SK-N-SH treated with all-trans-retinoic acid at 6 μM for 48 hours (cell line): Measurements from ENCODE around the gene INSIG2.
A peak's percentile ranks its signal among the peaks of the same experiment; 100 is the strongest.

Experiments used
- ATAC-seq: fragments of 200-7000 bp; cut with Tn5 transposase; 3 replicates; pipeline ENCODE4 v1.9.1; 2020; ENCODE audit warnings: mild to moderate bottlenecking, moderate library complexity
- ARNTL ChIP-seq: fragments of 450-650 bp; formaldehyde crosslinking; IDR thresholded peaks from 2 replicates; pipeline ENCODE4 v1.5.0; 2020; ENCODE audit warnings: low read depth, mild to moderate bottlenecking, moderate library complexity, borderline replicate concordance
- BACH2 ChIP-seq: fragments of 250-450 bp; sonication (Bioruptor Pico); IDR thresholded peaks from 2 replicates; pipeline ENCODE4 v1.9.0; 2021; ENCODE audit warnings: mild to moderate bottlenecking, borderline replicate concordance
- CSDC2 ChIP-seq: fragments of 250-450 bp; sonication (Bioruptor Pico); IDR thresholded peaks from 2 replicates; pipeline ENCODE4 v1.5.0; 2020; ENCODE audit warnings: mild to moderate bottlenecking, moderate library complexity
- ESRRG ChIP-seq: fragments of 250-450 bp; sonication (Bioruptor Pico); IDR thresholded peaks from 2 replicates; pipeline ENCODE4 v1.6.1; 2021; ENCODE audit warnings: mild to moderate bottlenecking
- GLIS3 ChIP-seq: fragments of 250-450 bp; sonication (Bioruptor Pico); IDR thresholded peaks from 2 replicates; pipeline ENCODE4 v1.5.0; 2020; ENCODE audit warnings: mild to moderate bottlenecking, moderate library complexity
- ISL1 ChIP-seq: fragments of 250-450 bp; sonication (Bioruptor Pico); IDR thresholded peaks from 2 replicates; pipeline ENCODE4 v2.1.2; 2022; ENCODE audit warnings: mild to moderate bottlenecking, moderate library complexity
- OSR1 ChIP-seq: fragments of 250-450 bp; sonication (Bioruptor Pico); IDR thresholded peaks from 2 replicates; pipeline ENCODE4 v1.8.0; 2022; ENCODE audit warnings: moderate library complexity, mild to moderate bottlenecking, inconsistent platforms
- PPARA ChIP-seq: fragments of 250-450 bp; sonication (Bioruptor Pico); IDR thresholded peaks from 2 replicates; pipeline ENCODE4 v1.5.0; 2020; ENCODE audit warnings: mild to moderate bottlenecking, borderline replicate concordance
- SNAI2 ChIP-seq: fragments of 250-450 bp; sonication (Bioruptor Pico); IDR thresholded peaks from 2 replicates; pipeline ENCODE4 v1.5.0; 2020; ENCODE audit warnings: mild to moderate bottlenecking, moderate library complexity
- TCF4 ChIP-seq: fragments of 250-450 bp; sonication (Bioruptor Pico); IDR thresholded peaks from 2 replicates; pipeline ENCODE4 v1.8.0; 2021; ENCODE audit warnings: mild to moderate bottlenecking, moderate library complexity, borderline replicate concordance
- ZC3H10 ChIP-seq: fragments of 250-450 bp; sonication (Bioruptor Pico); IDR thresholded peaks from 2 replicates; pipeline ENCODE4 v1.5.1; 2021; ENCODE audit warnings: mild to moderate bottlenecking, moderate library complexity
- ZFP3 ChIP-seq: fragments of 250-450 bp; sonication (Bioruptor Pico); IDR thresholded peaks from 2 replicates; pipeline ENCODE4 v1.5.0; 2020; ENCODE audit warnings: mild to moderate bottlenecking, moderate library complexity
- ZFP30 ChIP-seq: fragments of 450-650 bp; formaldehyde crosslinking; IDR thresholded peaks from 2 replicates; pipeline ENCODE4 v1.5.0; 2022; ENCODE audit warnings: mild to moderate bottlenecking, moderate library complexity
- ZNF565 ChIP-seq: fragments of 450-650 bp; formaldehyde crosslinking; conservative IDR thresholded peaks from 2 replicates; pipeline ENCODE4 v1.5.0; 2020; ENCODE audit warnings: low read depth, mild to moderate bottlenecking, moderate library complexity
- ZNF70 ChIP-seq: fragments of 450-650 bp; formaldehyde crosslinking; IDR thresholded peaks from 2 replicates; pipeline ENCODE4 v1.5.0; 2020; ENCODE audit warnings: mild to moderate bottlenecking, moderate library complexity
- ZNF8 ChIP-seq: fragments of 450-650 bp; formaldehyde crosslinking; IDR thresholded peaks from 2 replicates; pipeline ENCODE4 v1.5.0; 2020; ENCODE audit warnings: mild to moderate bottlenecking, moderate library complexity
- TF ChIP-seq, protein P1 (sequence below): fragments of 250-450 bp; sonication (Bioruptor Pico); IDR thresholded peaks from 2 replicates; pipeline ENCODE4 v1.5.1; 2021; ENCODE audit warnings: mild to moderate bottlenecking, moderate library complexity
- TF ChIP-seq, protein P2 (sequence below): fragments of 250-450 bp; sonication (Bioruptor Pico); IDR thresholded peaks from 2 replicates; pipeline ENCODE4 v1.8.0; 2021; ENCODE audit warnings: low read depth, mild to moderate bottlenecking, moderate library complexity, borderline replicate concordance
- TF ChIP-seq, protein P3 (sequence below): fragments of 250-450 bp; sonication (Bioruptor Pico); IDR thresholded peaks from 2 replicates; pipeline ENCODE4 v1.5.0; 2020; ENCODE audit warnings: mild to moderate bottlenecking, moderate library complexity
- TF ChIP-seq, protein P4 (sequence below): fragments of 250-450 bp; sonication (Bioruptor Pico); IDR thresholded peaks from 2 replicates; pipeline ENCODE4 v1.5.1; 2020; ENCODE audit warnings: low read depth, mild to moderate bottlenecking, moderate library complexity
- TF ChIP-seq, protein P5 (sequence below): fragments of 250-450 bp; sonication (Bioruptor Pico); IDR thresholded peaks from 2 replicates; pipeline ENCODE4 v1.8.0; 2020; ENCODE audit warnings: mild to moderate bottlenecking, moderate library complexity, borderline replicate concordance

The INSIG2 gene

DNA sequence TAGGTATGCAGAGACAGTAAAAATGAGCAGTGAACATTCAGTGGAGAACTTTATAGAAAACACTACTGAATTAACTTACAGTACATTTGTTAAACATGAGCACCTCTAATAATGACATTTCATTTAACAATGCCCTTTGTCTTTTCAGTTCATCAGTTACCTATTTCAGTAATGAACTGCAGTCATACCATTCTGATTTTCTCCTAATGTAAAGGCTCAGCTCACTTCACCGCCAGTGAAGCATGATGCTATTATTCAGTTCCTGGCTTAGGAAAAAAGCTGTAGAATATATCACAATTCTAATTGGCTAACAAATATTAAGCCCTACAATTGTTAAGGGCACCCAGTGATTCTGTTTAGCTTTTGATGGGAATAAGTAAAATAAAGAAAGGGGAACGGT lies 37.3 kb upstream of the INSIG2 start:
- ATAC-seq, result no peak
- TF ChIP-seq PPARA (CRISPR knock-in tag), result no peak
- TF ChIP-seq ESRRG, result no peak
- no peak for TF ChIP-seq SNAI2 (CRISPR knock-in tag)
- TF ChIP-seq ZNF565 (CRISPR knock-in tag), result no peak
- TF ChIP-seq OSR1, result no peak
- TF ChIP-seq ZFP3 (CRISPR knock-in tag), result no peak
- TF ChIP-seq ZC3H10 (CRISPR knock-in tag), result no peak
- TF ChIP-seq, all 23 proteins: peak for 0

DNA sequence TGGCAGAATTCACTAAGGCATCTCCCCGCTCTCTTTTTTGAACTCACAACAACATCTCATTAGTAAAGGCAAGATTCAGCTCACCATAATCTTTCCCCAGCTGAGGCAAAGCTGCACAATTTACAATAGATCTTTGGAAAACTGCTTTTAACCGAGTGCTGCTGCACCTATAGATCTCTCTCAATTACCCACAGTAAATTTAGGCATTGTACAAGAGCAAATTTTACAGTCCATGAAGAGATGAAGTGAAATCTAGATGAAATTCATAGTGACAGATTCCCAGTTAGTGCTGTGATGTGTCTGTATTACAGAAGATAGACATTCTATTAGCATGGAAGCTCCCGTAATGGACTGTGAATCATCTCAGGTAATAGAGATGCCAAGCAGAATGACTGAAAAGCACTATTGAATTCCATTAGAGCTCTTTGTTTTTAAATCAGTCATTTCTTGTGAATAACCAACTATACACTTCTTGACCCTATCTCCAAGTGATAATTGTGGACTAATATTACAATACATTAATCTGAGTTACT lies 36.4 kb upstream of the INSIG2 start:
- TF ChIP-seq ZNF8 (CRISPR knock-in tag), result no peak
- TF ChIP-seq ISL1, result peak; percentile 49
- TF ChIP-seq ARNTL, result no peak
- no peak for TF ChIP-seq TCF4 (CRISPR knock-in tag)
- TF ChIP-seq, protein P1, sequence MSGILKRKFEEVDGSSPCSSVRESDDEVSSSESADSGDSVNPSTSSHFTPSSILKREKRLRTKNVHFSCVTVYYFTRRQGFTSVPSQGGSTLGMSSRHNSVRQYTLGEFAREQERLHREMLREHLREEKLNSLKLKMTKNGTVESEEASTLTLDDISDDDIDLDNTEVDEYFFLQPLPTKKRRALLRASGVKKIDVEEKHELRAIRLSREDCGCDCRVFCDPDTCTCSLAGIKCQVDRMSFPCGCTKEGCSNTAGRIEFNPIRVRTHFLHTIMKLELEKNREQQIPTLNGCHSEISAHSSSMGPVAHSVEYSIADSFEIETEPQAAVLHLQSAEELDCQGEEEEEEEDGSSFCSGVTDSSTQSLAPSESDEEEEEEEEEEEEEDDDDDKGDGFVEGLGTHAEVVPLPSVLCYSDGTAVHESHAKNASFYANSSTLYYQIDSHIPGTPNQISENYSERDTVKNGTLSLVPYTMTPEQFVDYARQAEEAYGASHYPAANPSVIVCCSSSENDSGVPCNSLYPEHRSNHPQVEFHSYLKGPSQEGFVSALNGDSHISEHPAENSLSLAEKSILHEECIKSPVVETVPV, result no peak
- ATAC-seq, result no peak

DNA sequence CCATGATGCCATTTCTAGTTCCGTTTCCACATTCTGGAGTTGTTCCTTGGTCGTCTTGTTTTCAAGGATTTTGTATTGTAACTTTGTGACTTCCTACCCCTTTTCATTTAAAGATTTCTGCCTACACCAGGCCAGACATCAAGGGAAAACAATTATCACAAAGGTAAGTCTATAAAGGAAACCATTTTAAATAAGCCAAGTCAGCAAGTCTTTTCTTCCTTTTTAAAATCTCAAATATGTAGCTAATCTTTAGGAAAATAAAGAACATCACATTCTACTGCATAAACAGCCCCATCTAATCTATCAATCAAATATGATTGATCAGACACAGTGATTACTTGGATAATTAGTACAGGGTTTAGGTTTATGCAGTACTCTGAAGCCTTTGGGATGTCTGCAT lies 35.8 kb upstream of the INSIG2 start:
- ATAC-seq, result no peak
- TF ChIP-seq CSDC2, result no peak
- TF ChIP-seq OSR1, result no peak
- TF ChIP-seq, protein P2, sequence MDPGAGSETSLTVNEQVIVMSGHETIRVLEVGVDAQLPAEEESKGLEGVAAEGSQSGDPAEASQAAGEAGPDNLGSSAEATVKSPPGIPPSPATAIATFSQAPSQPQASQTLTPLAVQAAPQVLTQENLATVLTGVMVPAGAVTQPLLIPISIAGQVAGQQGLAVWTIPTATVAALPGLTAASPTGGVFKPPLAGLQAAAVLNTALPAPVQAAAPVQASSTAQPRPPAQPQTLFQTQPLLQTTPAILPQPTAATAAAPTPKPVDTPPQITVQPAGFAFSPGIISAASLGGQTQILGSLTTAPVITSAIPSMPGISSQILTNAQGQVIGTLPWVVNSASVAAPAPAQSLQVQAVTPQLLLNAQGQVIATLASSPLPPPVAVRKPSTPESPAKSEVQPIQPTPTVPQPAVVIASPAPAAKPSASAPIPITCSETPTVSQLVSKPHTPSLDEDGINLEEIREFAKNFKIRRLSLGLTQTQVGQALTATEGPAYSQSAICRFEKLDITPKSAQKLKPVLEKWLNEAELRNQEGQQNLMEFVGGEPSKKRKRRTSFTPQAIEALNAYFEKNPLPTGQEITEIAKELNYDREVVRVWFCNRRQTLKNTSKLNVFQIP, result no peak
- TF ChIP-seq, all 23 proteins: peak for 0

DNA sequence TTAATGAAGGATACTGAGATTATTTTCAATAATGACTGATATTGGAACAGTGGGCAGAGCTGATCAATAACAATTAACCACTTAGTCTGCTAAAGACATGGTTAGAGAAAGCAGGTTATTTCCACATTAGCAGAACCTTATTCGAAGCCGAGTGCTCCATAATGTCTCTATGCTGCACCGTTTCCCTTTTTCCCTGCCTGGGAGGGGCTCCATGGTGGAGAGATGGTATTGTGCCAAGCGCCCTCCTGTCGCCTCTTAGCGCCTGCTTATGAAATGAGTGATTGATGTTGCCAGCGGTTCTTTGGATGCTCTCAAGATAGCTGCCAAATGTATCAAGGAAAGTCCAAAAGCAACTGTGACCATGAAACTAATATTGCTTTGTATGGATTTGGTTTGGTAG lies 34.6 kb upstream of the INSIG2 start:
- no peak for ATAC-seq
- TF ChIP-seq GLIS3 (CRISPR knock-in tag) (no peak), TCF4 (CRISPR knock-in tag) (no peak), ZFP30 (CRISPR knock-in tag) (no peak), ZNF70 (CRISPR knock-in tag) (no peak), ESRRG (no peak), OSR1 (no peak), SNAI2 (CRISPR knock-in tag) (no peak), ZFP3 (CRISPR knock-in tag) (no peak), CSDC2 (no peak), ZNF8 (CRISPR knock-in tag) (no peak), ARNTL (no peak), BACH2 (CRISPR knock-in tag) (no peak), PPARA (CRISPR knock-in tag) (no peak), ZC3H10 (CRISPR knock-in tag) (no peak), ISL1 (no peak)
- TF ChIP-seq, protein P2, result no peak
- TF ChIP-seq, protein P3, sequence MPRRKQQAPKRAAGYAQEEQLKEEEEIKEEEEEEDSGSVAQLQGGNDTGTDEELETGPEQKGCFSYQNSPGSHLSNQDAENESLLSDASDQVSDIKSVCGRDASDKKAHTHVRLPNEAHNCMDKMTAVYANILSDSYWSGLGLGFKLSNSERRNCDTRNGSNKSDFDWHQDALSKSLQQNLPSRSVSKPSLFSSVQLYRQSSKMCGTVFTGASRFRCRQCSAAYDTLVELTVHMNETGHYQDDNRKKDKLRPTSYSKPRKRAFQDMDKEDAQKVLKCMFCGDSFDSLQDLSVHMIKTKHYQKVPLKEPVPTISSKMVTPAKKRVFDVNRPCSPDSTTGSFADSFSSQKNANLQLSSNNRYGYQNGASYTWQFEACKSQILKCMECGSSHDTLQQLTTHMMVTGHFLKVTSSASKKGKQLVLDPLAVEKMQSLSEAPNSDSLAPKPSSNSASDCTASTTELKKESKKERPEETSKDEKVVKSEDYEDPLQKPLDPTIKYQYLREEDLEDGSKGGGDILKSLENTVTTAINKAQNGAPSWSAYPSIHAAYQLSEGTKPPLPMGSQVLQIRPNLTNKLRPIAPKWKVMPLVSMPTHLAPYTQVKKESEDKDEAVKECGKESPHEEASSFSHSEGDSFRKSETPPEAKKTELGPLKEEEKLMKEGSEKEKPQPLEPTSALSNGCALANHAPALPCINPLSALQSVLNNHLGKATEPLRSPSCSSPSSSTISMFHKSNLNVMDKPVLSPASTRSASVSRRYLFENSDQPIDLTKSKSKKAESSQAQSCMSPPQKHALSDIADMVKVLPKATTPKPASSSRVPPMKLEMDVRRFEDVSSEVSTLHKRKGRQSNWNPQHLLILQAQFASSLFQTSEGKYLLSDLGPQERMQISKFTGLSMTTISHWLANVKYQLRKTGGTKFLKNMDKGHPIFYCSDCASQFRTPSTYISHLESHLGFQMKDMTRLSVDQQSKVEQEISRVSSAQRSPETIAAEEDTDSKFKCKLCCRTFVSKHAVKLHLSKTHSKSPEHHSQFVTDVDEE (CRISPR knock-in tag), result no peak
- TF ChIP-seq, protein P4, sequence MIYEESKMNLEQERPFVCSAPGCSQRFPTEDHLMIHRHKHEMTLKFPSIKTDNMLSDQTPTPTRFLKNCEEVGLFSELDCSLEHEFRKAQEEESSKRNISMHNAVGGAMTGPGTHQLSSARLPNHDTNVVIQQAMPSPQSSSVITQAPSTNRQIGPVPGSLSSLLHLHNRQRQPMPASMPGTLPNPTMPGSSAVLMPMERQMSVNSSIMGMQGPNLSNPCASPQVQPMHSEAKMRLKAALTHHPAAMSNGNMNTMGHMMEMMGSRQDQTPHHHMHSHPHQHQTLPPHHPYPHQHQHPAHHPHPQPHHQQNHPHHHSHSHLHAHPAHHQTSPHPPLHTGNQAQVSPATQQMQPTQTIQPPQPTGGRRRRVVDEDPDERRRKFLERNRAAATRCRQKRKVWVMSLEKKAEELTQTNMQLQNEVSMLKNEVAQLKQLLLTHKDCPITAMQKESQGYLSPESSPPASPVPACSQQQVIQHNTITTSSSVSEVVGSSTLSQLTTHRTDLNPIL (CRISPR knock-in tag), result no peak
- TF ChIP-seq, protein P5, sequence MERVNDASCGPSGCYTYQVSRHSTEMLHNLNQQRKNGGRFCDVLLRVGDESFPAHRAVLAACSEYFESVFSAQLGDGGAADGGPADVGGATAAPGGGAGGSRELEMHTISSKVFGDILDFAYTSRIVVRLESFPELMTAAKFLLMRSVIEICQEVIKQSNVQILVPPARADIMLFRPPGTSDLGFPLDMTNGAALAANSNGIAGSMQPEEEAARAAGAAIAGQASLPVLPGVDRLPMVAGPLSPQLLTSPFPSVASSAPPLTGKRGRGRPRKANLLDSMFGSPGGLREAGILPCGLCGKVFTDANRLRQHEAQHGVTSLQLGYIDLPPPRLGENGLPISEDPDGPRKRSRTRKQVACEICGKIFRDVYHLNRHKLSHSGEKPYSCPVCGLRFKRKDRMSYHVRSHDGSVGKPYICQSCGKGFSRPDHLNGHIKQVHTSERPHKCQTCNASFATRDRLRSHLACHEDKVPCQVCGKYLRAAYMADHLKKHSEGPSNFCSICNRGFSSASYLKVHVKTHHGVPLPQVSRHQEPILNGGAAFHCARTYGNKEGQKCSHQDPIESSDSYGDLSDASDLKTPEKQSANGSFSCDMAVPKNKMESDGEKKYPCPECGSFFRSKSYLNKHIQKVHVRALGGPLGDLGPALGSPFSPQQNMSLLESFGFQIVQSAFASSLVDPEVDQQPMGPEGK (CRISPR knock-in tag), result no peak
